ENCODE data around the gene C2CD4A. TPM values are rescaled to one million over a fixed set of nuclear protein-coding genes. Genes with fewer than 3 reads are reported as not detected.

C2CD4A gene
- total RNA-seq, 6 donors from 2014 or later: 0.15 to 0.33 (median 0.24) TPM; not detected in 3

- TF ChIP-seq EP300 (IDR thresholded peaks at IDR 0.05): no peak
- no peak for TF ChIP-seq POLR2A (IDR thresholded peaks at IDR 0.05)
- TF ChIP-seq CTCF (IDR thresholded peaks at IDR 0.05): no peak
- H3K4me1 ChIP-seq: peaks cover 0 to 6% (median 1%) of the 10 kb centered on the region in 4 donors
- WGBS, 2 donors: 84 to 88% methylated on average over 3 of the region's 3 CpGs
Observed at GRCh38 chr15:62027263-62027565, 39.6 kb upstream of the C2CD4A start.

GRCh38 chr15:62027916-62028315 is 38.9 kb upstream of the C2CD4A start:
- no peak for ATAC-seq (ENCODE audit: low FRiP score in 2 of 2)

More at GRCh38 chr15:62027263-62027565, 39.6 kb upstream of the C2CD4A start:
- DNase-seq (no peak), ATAC-seq (ENCODE audit: low FRiP score in 2 of 2) (no peak)
- no peaks in the 10 kb centered on the region for H3K27me3 ChIP-seq
- no peak overlapping the region for H3K27ac ChIP-seq
- peaks cover 0 to 28% (median 3%) of the 10 kb centered on the region in 4 donors for H3K36me3 ChIP-seq
- no peak overlapping the region for H3K4me3 ChIP-seq
- H3K9me3 ChIP-seq: no peaks in the 10 kb centered on the region

DNA sequence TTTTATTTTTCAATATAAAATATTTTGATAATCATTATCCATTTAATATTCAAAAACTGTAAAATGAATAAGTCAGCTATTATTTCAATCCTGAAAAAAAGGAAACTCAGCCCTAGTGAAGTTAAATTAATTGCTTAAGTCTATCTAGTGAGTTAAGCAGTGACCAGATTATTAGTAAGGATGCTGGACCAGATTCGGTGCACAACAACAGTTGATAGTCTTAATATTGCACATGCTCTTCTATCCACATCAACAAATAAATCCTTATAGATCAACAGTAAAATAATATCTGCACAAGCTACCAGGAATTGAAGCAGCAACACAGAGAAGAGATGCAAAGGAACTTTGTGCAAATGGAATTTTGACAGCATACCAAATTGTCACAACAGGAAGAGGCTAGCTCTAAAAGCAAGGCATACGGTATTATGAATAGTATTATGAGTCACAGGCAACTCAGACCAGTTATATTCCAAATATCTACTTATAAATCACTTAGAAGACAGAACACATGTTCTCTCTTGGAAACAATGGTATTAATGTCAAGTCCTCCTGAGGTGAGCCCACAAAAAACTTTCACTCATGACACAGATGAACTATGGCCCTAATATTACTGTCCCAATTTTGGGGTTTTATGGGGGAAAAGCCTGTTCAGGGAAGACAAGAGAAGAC is 31.4 kb upstream of the C2CD4A start:
- TF ChIP-seq EP300 (IDR thresholded peaks at IDR 0.05): no peak
- TF ChIP-seq POLR2AphosphoS5 (IDR thresholded peaks at IDR 0.05): no peak
- no peak for TF ChIP-seq POLR2A (IDR thresholded peaks at IDR 0.05)
- TF ChIP-seq CTCF (IDR thresholded peaks at IDR 0.05): no peak
- peaks cover 0 to 9% (median 6%) of the 10 kb centered on the region in 4 donors for H3K4me1 ChIP-seq
- H3K4me3 ChIP-seq: no peak overlapping the region
- no peaks in the 10 kb centered on the region for H3K9me3 ChIP-seq
- DNase-seq (no peak), ATAC-seq (ENCODE audit: low FRiP score in 2 of 2) (no peak)
- peaks cover 0 to 33% (median 4%) of the 10 kb centered on the region in 4 donors for H3K36me3 ChIP-seq
- 53 to 63% methylated on average over 2 of the region's 2 CpGs for WGBS, 2 donors
- H3K27me3 ChIP-seq: no peaks in the 10 kb centered on the region
- H3K27ac ChIP-seq: peak overlapping the region in 1 of 4 donors; percentile 34

More at GRCh38 chr15:62027916-62028315, 38.9 kb upstream of the C2CD4A start:
- no peaks in the 10 kb centered on the region for H3K9me3 ChIP-seq
- no peaks in the 10 kb centered on the region for H3K27me3 ChIP-seq
- 85 to 88% methylated on average over 5 of the region's 5 CpGs for WGBS, 2 donors
- H3K36me3 ChIP-seq: peaks cover 0 to 24% (median 4%) of the 10 kb centered on the region in 4 donors
- H3K27ac ChIP-seq: no peak overlapping the region
- DNase-seq: no peak
- no peak overlapping the region for H3K4me3 ChIP-seq
- TF ChIP-seq POLR2A (IDR thresholded peaks at IDR 0.05) (no peak), POLR2AphosphoS5 (IDR thresholded peaks at IDR 0.05) (no peak), EP300 (IDR thresholded peaks at IDR 0.05) (no peak), CTCF (IDR thresholded peaks at IDR 0.05) (no peak)
- H3K4me1 ChIP-seq: peaks cover 0 to 6% (median 1%) of the 10 kb centered on the region in 4 donors

- ATAC-seq (ENCODE audit: low FRiP score in 2 of 2) (no peak), DNase-seq (no peak)
- TF ChIP-seq CTCF (IDR thresholded peaks at IDR 0.05): no peak
- TF ChIP-seq EP300 (IDR thresholded peaks at IDR 0.05): no peak
- TF ChIP-seq POLR2AphosphoS5 (IDR thresholded peaks at IDR 0.05): no peak
- no peak for TF ChIP-seq POLR2A (IDR thresholded peaks at IDR 0.05)
- Histone ChIP-seq H3K4me3 (peak overlapping the region in 1 of 4 donors; percentile 17), H3K27me3 (no peaks in the 10 kb centered on the region), H3K9me3 (no peaks in the 10 kb centered on the region), H3K27ac (peak overlapping the region in 2 of 4 donors; percentile 19 to 59), H3K36me3 (peaks cover 0 to 9% (median 4%) of the 10 kb centered on the region in 4 donors), H3K4me1 (peaks cover 6 to 21% (median 13%) of the 10 kb centered on the region in 4 donors)
- WGBS, 2 donors: 57 to 59% methylated on average over 5 of the region's 5 CpGs
Observed at GRCh38 chr15:62046078-62046743, 20.6 kb upstream of the C2CD4A start.
